Stimulated activated CD8-positive, alpha-beta memory T cell treated with anti-CD3 and anti-CD28 coated beads, Interleukin-4, amount 100 ng/mL, for 24 hours (primary cell): Measurements from ENCODE around the gene NDUFB6.
"Not testable (repeated sequence)": the region's sequence is repeated elsewhere in the genome, so short reads cannot be mapped to it uniquely, and the experiment has no call there.

Experiments used
- DNase-seq: peaks from one replicate; pipeline ENCODE4 v3.0.0-alpha.2; 2020; ENCODE audit warnings: low read depth

Gene NDUFB6

GRCh38 chr9:32524558-32524891 is 48.4 kb downstream of the NDUFB6 start:
- DNase-seq = not testable (repeated sequence)

- no peak for DNase-seq
Measured at GRCh38 chr9:32523910-32524309, 49.0 kb downstream of the NDUFB6 start.

DNA sequence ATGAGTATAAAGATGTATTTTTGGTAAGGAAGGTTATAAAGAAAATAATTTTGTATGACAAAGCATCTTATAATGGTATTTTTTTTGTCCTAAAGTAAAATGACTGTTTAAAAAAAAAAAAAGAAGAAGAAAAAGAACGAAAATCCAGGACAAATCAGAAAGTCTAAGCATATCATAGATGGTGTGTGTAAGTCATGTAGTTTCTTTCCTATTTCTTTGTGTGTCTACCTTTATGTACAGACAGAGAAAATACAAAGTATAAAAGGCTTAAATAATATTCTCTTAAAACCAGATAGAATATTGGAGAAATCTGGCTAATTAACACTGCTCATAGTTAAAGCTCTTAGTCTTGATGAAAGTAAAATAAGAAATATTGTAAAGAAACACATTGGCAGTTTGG is 54.7 kb downstream of the NDUFB6 start:
- DNase-seq = no peak

DNA sequence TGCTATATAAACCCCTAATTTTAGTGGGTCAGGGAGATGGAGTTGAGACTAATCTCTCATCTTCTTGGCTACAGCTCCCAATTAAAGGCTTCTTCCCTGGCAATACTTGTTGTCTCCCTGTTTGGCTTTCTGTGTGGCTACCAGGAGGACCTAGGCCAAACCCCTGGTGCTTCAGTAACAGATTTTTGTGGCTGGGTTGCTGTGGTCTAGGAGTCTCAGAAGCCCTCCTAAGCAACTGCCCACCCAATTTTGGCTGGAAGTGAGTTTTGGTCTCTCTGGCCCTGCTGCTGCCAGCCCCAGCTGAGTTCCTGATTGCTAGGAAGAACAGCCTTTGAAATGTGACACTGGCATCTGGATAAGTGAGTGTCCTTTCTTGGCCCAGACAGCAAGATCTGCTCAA is 56.7 kb downstream of the NDUFB6 start:
- no peak for DNase-seq

DNA sequence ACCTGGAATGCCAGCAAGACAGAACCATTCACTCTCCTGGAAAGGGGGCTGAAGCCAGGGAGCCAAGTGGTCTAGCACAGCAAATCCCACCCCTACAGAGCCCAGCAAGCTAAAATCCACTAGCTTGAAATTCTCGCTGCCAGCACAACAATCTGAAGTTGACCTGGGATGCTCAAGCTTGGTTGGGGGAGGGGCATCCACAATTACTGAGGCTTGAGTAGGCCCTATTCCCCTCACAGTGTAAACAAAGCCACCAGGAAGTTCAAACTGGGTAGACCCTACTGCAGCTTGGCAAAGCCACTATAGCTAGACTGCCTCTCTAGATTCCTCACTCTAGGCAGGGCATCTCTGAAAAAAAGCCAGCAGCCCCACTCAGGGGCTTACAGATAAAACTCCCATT is 64.2 kb downstream of the NDUFB6 start:
- no peak for DNase-seq

- DNase-seq = no peak
Measured at GRCh38 chr9:32503008-32503407, 70.0 kb downstream of the NDUFB6 start.
